Measurements from ENCODE around the gene SLC34A3. TPM values are rescaled to one million over a fixed set of nuclear protein-coding genes. Genes with fewer than 3 reads are reported as not detected.

SLC34A3 gene
- total RNA-seq, 1 experiment from 2014 or later, result not detected

Other genes starting within 250 kb of the SLC34A3 start
- gene LCNL1, start 247.9 kb upstream of the SLC34A3 start, total RNA-seq (2014; rRNA removed; shearing (Covaris generic)), result not detected in 2 replicates
- gene PAXX, start 238.5 kb upstream of the SLC34A3 start, total RNA-seq (2014; rRNA removed; shearing (Covaris generic)), result 35.4 and 39.4 TPM in 2 replicates
- 0.17 TPM in 1 of 2 replicates, not detected in the other for gene CLIC3, start 234.3 kb upstream of the SLC34A3 start, total RNA-seq (2014; rRNA removed; shearing (Covaris generic))
- gene ABCA2, start 202.7 kb upstream of the SLC34A3 start, total RNA-seq (2014; rRNA removed; shearing (Covaris generic)), result 21.0 and 25.0 TPM in 2 replicates
- not detected in 2 replicates for gene FUT7, start 198.8 kb upstream of the SLC34A3 start, total RNA-seq (2014; rRNA removed; shearing (Covaris generic))
- 30.3 and 35.5 TPM in 2 replicates for gene NPDC1, start 184.7 kb upstream of the SLC34A3 start, total RNA-seq (2014; rRNA removed; shearing (Covaris generic))
- gene ENTPD2, start 176.8 kb upstream of the SLC34A3 start, total RNA-seq (2014; rRNA removed; shearing (Covaris generic)), result not detected in 2 replicates
- gene SAPCD2, start 160.3 kb upstream of the SLC34A3 start, total RNA-seq (2014; rRNA removed; shearing (Covaris generic)), result 32.4 and 43.6 TPM in 2 replicates
- 3.6 and 4.0 TPM in 2 replicates for gene UAP1L1, start 153.4 kb upstream of the SLC34A3 start, total RNA-seq (2014; rRNA removed; shearing (Covaris generic))
- gene MAN1B1, start 143.9 kb upstream of the SLC34A3 start, total RNA-seq (2014; rRNA removed; shearing (Covaris generic)), result 53.6 and 55.5 TPM in 2 replicates
- 111 and 116 TPM in 2 replicates for gene DPP7, start 116.2 kb upstream of the SLC34A3 start, total RNA-seq (2014; rRNA removed; shearing (Covaris generic))
- not detected in 2 replicates for gene GRIN1, start 91.7 kb upstream of the SLC34A3 start, total RNA-seq (2014; rRNA removed; shearing (Covaris generic))
- gene LRRC26, start 60.9 kb upstream of the SLC34A3 start, total RNA-seq (2014; rRNA removed; shearing (Covaris generic)), result not detected in 2 replicates
- gene TMEM210, start 58.8 kb upstream of the SLC34A3 start, total RNA-seq (2014; rRNA removed; shearing (Covaris generic)), result not detected in 2 replicates
- gene ANAPC2, start 42.3 kb upstream of the SLC34A3 start, total RNA-seq (2014; rRNA removed; shearing (Covaris generic)), result 11.0 and 16.1 TPM in 2 replicates
- gene SSNA1, start 42.2 kb upstream of the SLC34A3 start, total RNA-seq (2014; rRNA removed; shearing (Covaris generic)), result 59.3 and 66.1 TPM in 2 replicates
- 7.4 and 8.2 TPM in 2 replicates for gene TPRN, start 30.2 kb upstream of the SLC34A3 start, total RNA-seq (2014; rRNA removed; shearing (Covaris generic))
- 38.8 and 39.8 TPM in 2 replicates for gene TMEM203, start 25.3 kb upstream of the SLC34A3 start, total RNA-seq (2014; rRNA removed; shearing (Covaris generic))
- gene NDOR1, start 25.2 kb upstream of the SLC34A3 start, total RNA-seq (2014; rRNA removed; shearing (Covaris generic)), result 11.1 and 13.5 TPM in 2 replicates
- 0.37 and 0.40 TPM in 2 replicates for gene RNF208, start 8.7 kb upstream of the SLC34A3 start, total RNA-seq (2014; rRNA removed; shearing (Covaris generic))
- gene CYSRT1, start 5.7 kb upstream of the SLC34A3 start, total RNA-seq (2014; rRNA removed; shearing (Covaris generic)), result 0.59 and 1.4 TPM in 2 replicates
- gene RNF224, start 3.4 kb upstream of the SLC34A3 start, total RNA-seq (2014; rRNA removed; shearing (Covaris generic)), result not detected in 2 replicates
- 167 and 171 TPM in 2 replicates for gene TUBB4B, start 10.4 kb downstream of the SLC34A3 start, total RNA-seq (2014; rRNA removed; shearing (Covaris generic))
- not detected in 2 replicates for gene STPG3, start 20.4 kb downstream of the SLC34A3 start, total RNA-seq (2014; rRNA removed; shearing (Covaris generic))
- 41.5 and 43.8 TPM in 2 replicates for gene NELFB, start 24.4 kb downstream of the SLC34A3 start, total RNA-seq (2014; rRNA removed; shearing (Covaris generic))
- gene TOR4A, start 46.8 kb downstream of the SLC34A3 start, total RNA-seq (2014; rRNA removed; shearing (Covaris generic)), result 30.5 and 32.0 TPM in 2 replicates
- gene NRARP, start 71.4 kb downstream of the SLC34A3 start, total RNA-seq (2014; rRNA removed; shearing (Covaris generic)), result 5.1 and 8.9 TPM in 2 replicates
- 8.4 and 12.8 TPM in 2 replicates for gene EXD3, start 192.3 kb downstream of the SLC34A3 start, total RNA-seq (2014; rRNA removed; shearing (Covaris generic))
- gene NOXA1, start 192.5 kb downstream of the SLC34A3 start, total RNA-seq (2014; rRNA removed; shearing (Covaris generic)), result 0.92 and 2.0 TPM in 2 replicates
- not detected in 2 replicates for gene ENTPD8, start 210.5 kb downstream of the SLC34A3 start, total RNA-seq (2014; rRNA removed; shearing (Covaris generic))
- 34.9 and 36.8 TPM in 2 replicates for gene NSMF, start 228.4 kb downstream of the SLC34A3 start, total RNA-seq (2014; rRNA removed; shearing (Covaris generic))

Data from NCI-H460 (cell line).